MM.1S (cell line): ENCODE data around the gene PLEK.

Experiments
- DNase-seq: peaks from one replicate; pipeline ENCODE4 v3.0.0-alpha.2; 2015
- H2AFZ ChIP-seq: fragments of 300-600 bp; sonication (generic); 2 replicates; pipeline ENCODE4 v1.6.0; 2016; ENCODE audit warnings: antibody characterized with exemption, low read length
- H3F3A ChIP-seq: fragments of 300-600 bp; sonication (generic); 2 replicates; pipeline ENCODE4 v1.6.1; 2016; ENCODE audit warnings: mild to moderate bottlenecking, antibody characterized with exemption, low read length, moderate library complexity, mixed read lengths; ENCODE audit not compliant: insufficient read depth
- H3K27ac ChIP-seq: fragments of 300-600 bp; sonication (generic); 2 replicates; pipeline ENCODE4 v1.5.1; 2016; ENCODE audit warnings: mild to moderate bottlenecking, low read length
- H3K27me3 ChIP-seq: fragments of 300-600 bp; sonication (generic); replicated peaks from 2 replicates; pipeline ENCODE4 v1.6.0; 2016; ENCODE audit warnings: low read length; ENCODE audit not compliant: insufficient read depth
- H3K36me3 ChIP-seq: fragments of 300-600 bp; sonication (generic); replicated peaks from 2 replicates; pipeline ENCODE4 v1.6.1; 2016; ENCODE audit warnings: mild to moderate bottlenecking, low read length, mixed read lengths; ENCODE audit not compliant: insufficient read depth
- H3K4me1 ChIP-seq: fragments of 300-600 bp; sonication (generic); 2 replicates; pipeline ENCODE4 v1.6.1; 2016; ENCODE audit warnings: low read length, mixed read lengths
- H3K4me2 ChIP-seq: fragments of 300-600 bp; sonication (generic); 2 replicates; pipeline ENCODE4 v1.6.0; 2016; ENCODE audit warnings: low read depth, low read length
- H3K4me3 ChIP-seq: fragments of 300-600 bp; sonication (generic); 2 replicates; pipeline ENCODE4 v1.5.1; 2016; ENCODE audit warnings: low read length, mixed read lengths
- H3K79me2 ChIP-seq: fragments of 300-600 bp; sonication (generic); 2 replicates; pipeline ENCODE4 v1.6.1; 2016; ENCODE audit warnings: mixed run types, low read length, mixed read lengths
- H3K9ac ChIP-seq: fragments of 300-600 bp; sonication (generic); 2 replicates; pipeline ENCODE4 v1.6.1; 2016; ENCODE audit warnings: low read length, mixed read lengths
- H3K9me2 ChIP-seq: fragments of 300-600 bp; sonication (generic); replicated peaks from 2 replicates; pipeline ENCODE4 v1.6.1; 2016; ENCODE audit warnings: mild to moderate bottlenecking, low read length, mixed read lengths; ENCODE audit not compliant: insufficient read depth
- H3K9me3 ChIP-seq: fragments of 300-600 bp; sonication (generic); replicated peaks from 2 replicates; pipeline ENCODE4 v1.6.1; 2016; ENCODE audit warnings: mild to moderate bottlenecking, low read length, mixed read lengths; ENCODE audit not compliant: insufficient read depth
- H4K20me1 ChIP-seq: fragments of 300-600 bp; sonication (generic); 2 replicates; pipeline ENCODE4 v1.6.1; 2016; ENCODE audit warnings: mild to moderate bottlenecking, low read length, moderate library complexity, mixed read lengths; ENCODE audit not compliant: insufficient read depth
- CTCF ChIP-seq: fragments of 300-600 bp; sonication (generic); IDR thresholded peaks from 2 replicates; pipeline ENCODE4 v1.5.1; 2016; ENCODE audit warnings: antibody characterized with exemption, low read length, mixed read lengths
- EZH2 ChIP-seq: fragments of 300-600 bp; sonication (generic); optimal IDR thresholded peaks from 2 replicates; pipeline ENCODE3; 2017; ENCODE audit warnings: low read depth, mild to moderate bottlenecking, antibody characterized with exemption, low read length, mixed read lengths
- EZH2phosphoT487 ChIP-seq: fragments of 300-600 bp; sonication (generic); IDR thresholded peaks from 2 replicates; pipeline ENCODE4 v1.6.1; 2018; ENCODE audit warnings: antibody characterized with exemption, low read length

The PLEK gene

GRCh38 chr2:68413466-68413865 lies 48.4 kb downstream of the PLEK start:
- Histone ChIP-seq H3K9me3 (no peaks in the 10 kb centered on the region), H3K9me2 (no peaks in the 10 kb centered on the region), H3K9ac (no peak overlapping the region), H3K4me2 (no peak overlapping the region), H2AFZ (no peak overlapping the region), H3K79me2 (no peaks in the 10 kb centered on the region), H3K4me3 (no peak overlapping the region), H3K36me3 (no peaks in the 10 kb centered on the region), H3K27me3 (no peaks in the 10 kb centered on the region), H3K4me1 (peaks cover 32% of the 10 kb centered on the region), H3K27ac (no peak overlapping the region), H4K20me1 (no peaks in the 10 kb centered on the region), H3F3A (peaks cover 19% of the 10 kb centered on the region)
- DNase-seq = no peak
- TF ChIP-seq EZH2phosphoT487 (no peak), EZH2 (no peak), CTCF (no peak)

GRCh38 chr2:68414452-68414851 lies 49.4 kb downstream of the PLEK start:
- H3K27ac ChIP-seq = no peak overlapping the region
- no peak for TF ChIP-seq EZH2phosphoT487
- TF ChIP-seq EZH2 = no peak
- no peak for TF ChIP-seq CTCF
- peaks cover 19% of the 10 kb centered on the region for H3F3A ChIP-seq
- H3K79me2 ChIP-seq = no peaks in the 10 kb centered on the region
- H2AFZ ChIP-seq = no peak overlapping the region
- H3K9ac ChIP-seq = no peak overlapping the region
- H3K4me2 ChIP-seq = no peak overlapping the region
- peaks cover 42% of the 10 kb centered on the region for H3K4me1 ChIP-seq
- H3K9me2 ChIP-seq = no peaks in the 10 kb centered on the region
- no peaks in the 10 kb centered on the region for H3K36me3 ChIP-seq
- no peak for DNase-seq
- no peak overlapping the region for H3K4me3 ChIP-seq
- H4K20me1 ChIP-seq = no peaks in the 10 kb centered on the region
- H3K9me3 ChIP-seq = no peaks in the 10 kb centered on the region
- H3K27me3 ChIP-seq = no peaks in the 10 kb centered on the region

- no peak for DNase-seq
- no peaks in the 10 kb centered on the region for H3K27me3 ChIP-seq
These were observed 49.8 kb downstream of the PLEK start for GRCh38 chr2:68414876-68415275.

More at GRCh38 chr2:68414876-68415275, 49.8 kb downstream of the PLEK start:
- no peaks in the 10 kb centered on the region for H3K9me3 ChIP-seq
- TF ChIP-seq EZH2 (no peak), EZH2phosphoT487 (no peak), CTCF (no peak)
- H3K36me3 ChIP-seq = no peaks in the 10 kb centered on the region
- H3K4me2 ChIP-seq = no peak overlapping the region
- no peaks in the 10 kb centered on the region for H3K79me2 ChIP-seq
- peaks cover 19% of the 10 kb centered on the region for H3F3A ChIP-seq
- H3K9ac ChIP-seq = no peak overlapping the region
- no peak overlapping the region for H3K4me3 ChIP-seq
- H2AFZ ChIP-seq = no peak overlapping the region
- H4K20me1 ChIP-seq = no peaks in the 10 kb centered on the region
- H3K4me1 ChIP-seq = peaks cover 42% of the 10 kb centered on the region
- no peak overlapping the region for H3K27ac ChIP-seq
- no peaks in the 10 kb centered on the region for H3K9me2 ChIP-seq
